NCI-H82 (cell line): ENCODE measurements around the gene CTNNB1.

Experiments used
- DNase-seq: peaks from one replicate; lab custom pipeline; 2025; lab: John Stamatoyannopoulos, UW

CTNNB1 gene

GRCh38 chr3:41198950-41199865 lies at the start of gene CTNNB1:
TSS of gene CTNNB1 (plus strand) at chr3:41199505. CDS start at chr3:41224069, 24,564 bp downstream.
- peak; percentile 88 for DNase-seq

GRCh38 chr3:41155834-41156233 lies 43.5 kb upstream of the CTNNB1 start:
- no peak for DNase-seq

- no peak for DNase-seq
These were observed 40.4 kb upstream of the CTNNB1 start for GRCh38 chr3:41158947-41159346.

GRCh38 chr3:41159588-41160189 lies 39.6 kb upstream of the CTNNB1 start:
- DNase-seq: no peak

- DNase-seq: no peak
These were observed 36.8 kb upstream of the CTNNB1 start for GRCh38 chr3:41162541-41162940.

GRCh38 chr3:41163006-41163405 lies 36.3 kb upstream of the CTNNB1 start:
- no peak for DNase-seq

GRCh38 chr3:41163421-41163820 lies 35.9 kb upstream of the CTNNB1 start:
- no peak for DNase-seq

- no peak for DNase-seq
These were observed 34.5 kb upstream of the CTNNB1 start for GRCh38 chr3:41164777-41165176.

- DNase-seq: no peak
These were observed 31.4 kb upstream of the CTNNB1 start for GRCh38 chr3:41167722-41168497.

GRCh38 chr3:41169023-41169422 lies 30.3 kb upstream of the CTNNB1 start:
- DNase-seq: no peak

GRCh38 chr3:41173926-41174885 lies 25.1 kb upstream of the CTNNB1 start:
- DNase-seq: peak; percentile 88

GRCh38 chr3:41175365-41175764 lies 23.9 kb upstream of the CTNNB1 start:
- DNase-seq: no peak

- no peak for DNase-seq
These were observed 22.7 kb upstream of the CTNNB1 start for GRCh38 chr3:41176596-41176995.

GRCh38 chr3:41178576-41178975 lies 20.7 kb upstream of the CTNNB1 start:
- no peak for DNase-seq

- DNase-seq: no peak
These were observed 18.9 kb upstream of the CTNNB1 start for GRCh38 chr3:41180396-41180795.

GRCh38 chr3:41182504-41183059 lies 16.7 kb upstream of the CTNNB1 start:
- no peak for DNase-seq

- DNase-seq: no peak
These were observed 14.9 kb upstream of the CTNNB1 start for GRCh38 chr3:41184394-41184793.

GRCh38 chr3:41186297-41186696 lies 13.0 kb upstream of the CTNNB1 start:
- no peak for DNase-seq

- DNase-seq: no peak
These were observed 11.0 kb upstream of the CTNNB1 start for GRCh38 chr3:41188306-41188705.

- DNase-seq: no peak
These were observed 8.6 kb upstream of the CTNNB1 start for GRCh38 chr3:41190509-41191284.
